HepG2 (cell line): Measurements from ENCODE around the gene NT5DC2. TPM values are rescaled to one million over a fixed set of nuclear protein-coding genes. Genes with fewer than 3 reads are reported as not detected.

Experiments
- BCL3 ChIP-seq: sonication (generic); formaldehyde crosslinking; IDR thresholded peaks from 2 replicates; pipeline ENCODE4 v1.5.1; 2020; ENCODE audit warnings: mild to moderate bottlenecking, missing genetic modification reagents, moderate library complexity
- ETV5 ChIP-seq: IDR thresholded peaks from 2 replicates; pipeline ENCODE4 v1.6.1; 2018; ENCODE audit warnings: missing biosample characterization, missing genetic modification reagents, inconsistent platforms, borderline replicate concordance
- KLF16 ChIP-seq, 2 experiments: sonication (generic) in 1 of 2; formaldehyde crosslinking in 1 of 2; IDR thresholded peaks; 2 replicates each; pipeline versions ENCODE4 v1.6.1 to v1.8.0; 2016 to 2023; ENCODE audit warnings: missing genetic modification reagents in 2 of 2, missing compliant biosample characterization in 1 of 2
- KMT2B ChIP-seq: IDR thresholded peaks from 2 replicates; pipeline ENCODE4 v1.6.1; 2016; ENCODE audit warnings: missing genetic modification reagents, missing compliant biosample characterization
- RFXANK ChIP-seq: IDR thresholded peaks from 2 replicates; pipeline ENCODE4 v1.6.1; 2016
- TCF7 ChIP-seq: sonication (generic); IDR thresholded peaks from 2 replicates; pipeline ENCODE4 v1.6.1; 2016; ENCODE audit warnings: antibody characterized with exemption, low read depth
- TEAD2 ChIP-seq: sonication (generic); formaldehyde crosslinking; IDR thresholded peaks from 2 replicates; pipeline ENCODE4 v1.9.0; 2021; ENCODE audit warnings: missing genetic modification reagents
- TFDP1 ChIP-seq: IDR thresholded peaks from 2 replicates; pipeline ENCODE4 v1.6.1; 2016; ENCODE audit warnings: missing compliant biosample characterization, missing genetic modification reagents, borderline replicate concordance
- ZBTB3 ChIP-seq: sonication (generic); formaldehyde crosslinking; IDR thresholded peaks from 2 replicates; pipeline ENCODE4 v1.4.0; 2020; ENCODE audit warnings: low read depth, mild to moderate bottlenecking, moderate library complexity, missing genetic modification reagents, borderline replicate concordance
- ZBTB7B ChIP-seq: sonication (generic); formaldehyde crosslinking; IDR thresholded peaks from 2 replicates; pipeline ENCODE4 v1.4.0; 2020; ENCODE audit warnings: missing genetic modification reagents
- ZNF3 ChIP-seq: IDR thresholded peaks from 2 replicates; pipeline ENCODE4 v1.7.0; 2017; ENCODE audit warnings: inconsistent platforms
- ZNF354B ChIP-seq: sonication (generic); formaldehyde crosslinking; IDR thresholded peaks from 2 replicates; pipeline ENCODE4 v1.8.0; 2022; ENCODE audit warnings: mild to moderate bottlenecking, missing genetic modification reagents
- ZNF616 ChIP-seq: sonication (generic); formaldehyde crosslinking; IDR thresholded peaks from 2 replicates; pipeline ENCODE4 v1.5.0; 2020; ENCODE audit warnings: low read depth, mild to moderate bottlenecking, missing genetic modification reagents
- ZNF772 ChIP-seq: sonication (generic); formaldehyde crosslinking; IDR thresholded peaks from 2 replicates; pipeline ENCODE4 v1.5.0; 2020; ENCODE audit warnings: mild to moderate bottlenecking, missing genetic modification reagents
- polyA plus RNA-seq, 8 experiments: library from polyadenylated mRNA; depleted of rRNA in 3 of 8; stranded (reverse) in 7 of 8; unstranded in 1 of 8; fragments of >200 nt; fragmentation: Illumina TruSeq in 4 of 8; extraction: Trizol in 4 of 8; gene quantifications; 2 replicates each; pipeline versions ENCODE4 v1.2.1 to v1.2.3, GENCODE V29; 2011 to 2016; ENCODE audit warnings: low read depth in 4 of 8, missing spikeins in 1 of 8, mixed read lengths in 1 of 8; ENCODE audit not compliant: insufficient read depth in 1 of 8
- total RNA-seq, 5 experiments: library from RNA; depleted of rRNA; stranded (reverse); fragments of >200 nt; fragmentation: Illumina TruSeq; extraction: Trizol; gene quantifications; 2 replicates each; pipeline ENCODE4 v1.2.3, GENCODE V29; 2016; ENCODE audit warnings: low read depth in 1 of 5
- TF ChIP-seq, protein P1 (sequence below): sonication (generic); formaldehyde crosslinking; IDR thresholded peaks from 2 replicates; pipeline ENCODE4 v1.9.0; 2021; ENCODE audit warnings: mild to moderate bottlenecking, missing genetic modification reagents
- TF ChIP-seq, protein P2 (sequence below): sonication (generic); formaldehyde crosslinking; IDR thresholded peaks from 2 replicates; pipeline ENCODE4 v1.5.0; 2020; ENCODE audit warnings: missing genetic modification reagents
- TF ChIP-seq, protein P3 (sequence below): sonication (generic); formaldehyde crosslinking; IDR thresholded peaks from 2 replicates; pipeline ENCODE4 v1.8.1; 2023; ENCODE audit warnings: mild to moderate bottlenecking, missing genetic modification reagents

NT5DC2 gene
- total and polyA plus RNA-seq, 2 of the 13 experiments (the other 11 are each of a cell fraction or from before 2014, with no cell fraction given), result 131 to 240 TPM

- TF ChIP-seq, protein P1, sequence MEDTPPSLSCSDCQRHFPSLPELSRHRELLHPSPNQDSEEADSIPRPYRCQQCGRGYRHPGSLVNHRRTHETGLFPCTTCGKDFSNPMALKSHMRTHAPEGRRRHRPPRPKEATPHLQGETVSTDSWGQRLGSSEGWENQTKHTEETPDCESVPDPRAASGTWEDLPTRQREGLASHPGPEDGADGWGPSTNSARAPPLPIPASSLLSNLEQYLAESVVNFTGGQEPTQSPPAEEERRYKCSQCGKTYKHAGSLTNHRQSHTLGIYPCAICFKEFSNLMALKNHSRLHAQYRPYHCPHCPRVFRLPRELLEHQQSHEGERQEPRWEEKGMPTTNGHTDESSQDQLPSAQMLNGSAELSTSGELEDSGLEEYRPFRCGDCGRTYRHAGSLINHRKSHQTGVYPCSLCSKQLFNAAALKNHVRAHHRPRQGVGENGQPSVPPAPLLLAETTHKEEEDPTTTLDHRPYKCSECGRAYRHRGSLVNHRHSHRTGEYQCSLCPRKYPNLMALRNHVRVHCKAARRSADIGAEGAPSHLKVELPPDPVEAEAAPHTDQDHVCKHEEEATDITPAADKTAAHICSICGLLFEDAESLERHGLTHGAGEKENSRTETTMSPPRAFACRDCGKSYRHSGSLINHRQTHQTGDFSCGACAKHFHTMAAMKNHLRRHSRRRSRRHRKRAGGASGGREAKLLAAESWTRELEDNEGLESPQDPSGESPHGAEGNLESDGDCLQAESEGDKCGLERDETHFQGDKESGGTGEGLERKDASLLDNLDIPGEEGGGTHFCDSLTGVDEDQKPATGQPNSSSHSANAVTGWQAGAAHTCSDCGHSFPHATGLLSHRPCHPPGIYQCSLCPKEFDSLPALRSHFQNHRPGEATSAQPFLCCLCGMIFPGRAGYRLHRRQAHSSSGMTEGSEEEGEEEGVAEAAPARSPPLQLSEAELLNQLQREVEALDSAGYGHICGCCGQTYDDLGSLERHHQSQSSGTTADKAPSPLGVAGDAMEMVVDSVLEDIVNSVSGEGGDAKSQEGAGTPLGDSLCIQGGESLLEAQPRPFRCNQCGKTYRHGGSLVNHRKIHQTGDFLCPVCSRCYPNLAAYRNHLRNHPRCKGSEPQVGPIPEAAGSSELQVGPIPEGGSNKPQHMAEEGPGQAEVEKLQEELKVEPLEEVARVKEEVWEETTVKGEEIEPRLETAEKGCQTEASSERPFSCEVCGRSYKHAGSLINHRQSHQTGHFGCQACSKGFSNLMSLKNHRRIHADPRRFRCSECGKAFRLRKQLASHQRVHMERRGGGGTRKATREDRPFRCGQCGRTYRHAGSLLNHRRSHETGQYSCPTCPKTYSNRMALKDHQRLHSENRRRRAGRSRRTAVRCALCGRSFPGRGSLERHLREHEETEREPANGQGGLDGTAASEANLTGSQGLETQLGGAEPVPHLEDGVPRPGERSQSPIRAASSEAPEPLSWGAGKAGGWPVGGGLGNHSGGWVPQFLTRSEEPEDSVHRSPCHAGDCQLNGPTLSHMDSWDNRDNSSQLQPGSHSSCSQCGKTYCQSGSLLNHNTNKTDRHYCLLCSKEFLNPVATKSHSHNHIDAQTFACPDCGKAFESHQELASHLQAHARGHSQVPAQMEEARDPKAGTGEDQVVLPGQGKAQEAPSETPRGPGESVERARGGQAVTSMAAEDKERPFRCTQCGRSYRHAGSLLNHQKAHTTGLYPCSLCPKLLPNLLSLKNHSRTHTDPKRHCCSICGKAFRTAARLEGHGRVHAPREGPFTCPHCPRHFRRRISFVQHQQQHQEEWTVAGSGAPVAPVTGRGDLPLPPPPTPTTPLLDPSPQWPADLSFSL (CRISPR knock-in tag), result no peak
- TF ChIP-seq ZNF3 (CRISPR knock-in tag) (no peak), KLF16 (CRISPR knock-in tag; IDR thresholded peaks at IDR 0.05) (no peak), BCL3 (CRISPR knock-in tag) (peak; percentile 42), ZNF772 (peak; percentile 38), TCF7 (no peak), ETV5 (CRISPR knock-in tag) (0 out of 2 replicates have a peak, but pooled peaks have one; percentile 9), TFDP1 (no peak; the same call in 1 of the 2 replicates), ZNF354B (CRISPR knock-in tag) (0 out of 2 replicates have a peak, but pooled peaks have one; percentile 40), ZNF616 (no peak), ZBTB3 (CRISPR knock-in tag) (no peak), TEAD2 (no peak), RFXANK (CRISPR knock-in tag) (no peak), ZBTB7B (CRISPR knock-in tag) (no peak), KMT2B (no peak)
- TF ChIP-seq, protein P2, sequence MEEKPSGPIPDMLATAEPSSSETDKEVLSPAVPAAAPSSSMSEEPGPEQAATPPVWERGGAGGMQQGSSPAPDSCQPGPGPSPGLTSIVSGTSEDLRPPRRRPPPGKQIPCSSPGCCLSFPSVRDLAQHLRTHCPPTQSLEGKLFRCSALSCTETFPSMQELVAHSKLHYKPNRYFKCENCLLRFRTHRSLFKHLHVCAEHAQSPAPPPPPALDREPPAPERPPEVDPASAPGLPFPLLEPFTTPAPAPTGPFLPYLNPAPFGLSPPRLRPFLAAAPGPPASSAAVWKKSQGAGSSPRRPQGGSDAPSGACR (CRISPR knock-in tag), result peak; percentile 48; the same call in 1 of the 2 replicates
- TF ChIP-seq, protein P3, sequence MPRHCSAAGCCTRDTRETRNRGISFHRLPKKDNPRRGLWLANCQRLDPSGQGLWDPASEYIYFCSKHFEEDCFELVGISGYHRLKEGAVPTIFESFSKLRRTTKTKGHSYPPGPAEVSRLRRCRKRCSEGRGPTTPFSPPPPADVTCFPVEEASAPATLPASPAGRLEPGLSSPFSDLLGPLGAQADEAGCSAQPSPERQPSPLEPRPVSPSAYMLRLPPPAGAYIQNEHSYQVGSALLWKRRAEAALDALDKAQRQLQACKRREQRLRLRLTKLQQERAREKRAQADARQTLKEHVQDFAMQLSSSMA (CRISPR knock-in tag), result no peak
Measured at GRCh38 chr3:52534281-52535183, 875 bp upstream of the NT5DC2 start (continued).
